Measurements from ENCODE around the gene HSPA4L.

DNA sequence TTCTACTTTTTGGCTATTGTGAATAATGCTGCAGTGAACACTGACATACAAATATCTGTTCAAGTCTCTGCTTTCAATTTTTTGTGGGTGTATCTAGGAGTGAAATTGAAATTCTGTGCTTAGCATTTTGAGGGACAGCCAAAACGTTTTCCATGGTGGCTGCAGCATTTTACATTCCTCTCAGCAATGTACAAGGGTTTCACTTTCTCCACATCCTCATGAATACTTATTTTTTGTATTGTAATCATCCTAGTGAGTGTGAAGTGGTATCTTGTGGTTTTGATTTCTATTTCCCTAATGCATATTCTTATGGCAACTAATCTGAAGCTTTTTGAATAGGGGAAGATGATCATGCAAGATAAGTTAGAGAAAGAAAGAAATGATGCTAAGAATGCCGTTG, 40.3 kb downstream of the HSPA4L start:
- TF ChIP-seq EZH2 (IDR thresholded peaks at IDR 0.05) = no peak
- no peak for TF ChIP-seq POLR2AphosphoS5 (IDR thresholded peaks at IDR 0.05; ENCODE audit: borderline replicate concordance, low read depth, low read length)
- no peak for TF ChIP-seq FOXP2 (optimal IDR thresholded peaks at IDR 0.05; ENCODE audit: control extremely low read depth, extremely low read length, insufficient read depth)
